Dermis microvascular lymphatic vessel endothelial cell (primary cell): ENCODE results near the gene EYA2. TPM values are rescaled to one million over a fixed set of nuclear protein-coding genes. Genes with fewer than 3 reads are reported as not detected.

Experiments used
- DNase-seq, 2 donors: peaks; one replicate each; pipeline versions ENCODE4 v3.0.0 to v3.0.0-alpha.2; 2010; ENCODE audit warnings: low read depth in 2 of 2
- total RNA-seq: library from RNA; depleted of rRNA; stranded (reverse); fragments of >200 nt; gene quantifications from 2 replicates; pipeline ENCODE4 v1.2.1, GENCODE V29; 2014

The EYA2 gene
- total RNA-seq, 1 donor from 2014 or later = not detected

DNA sequence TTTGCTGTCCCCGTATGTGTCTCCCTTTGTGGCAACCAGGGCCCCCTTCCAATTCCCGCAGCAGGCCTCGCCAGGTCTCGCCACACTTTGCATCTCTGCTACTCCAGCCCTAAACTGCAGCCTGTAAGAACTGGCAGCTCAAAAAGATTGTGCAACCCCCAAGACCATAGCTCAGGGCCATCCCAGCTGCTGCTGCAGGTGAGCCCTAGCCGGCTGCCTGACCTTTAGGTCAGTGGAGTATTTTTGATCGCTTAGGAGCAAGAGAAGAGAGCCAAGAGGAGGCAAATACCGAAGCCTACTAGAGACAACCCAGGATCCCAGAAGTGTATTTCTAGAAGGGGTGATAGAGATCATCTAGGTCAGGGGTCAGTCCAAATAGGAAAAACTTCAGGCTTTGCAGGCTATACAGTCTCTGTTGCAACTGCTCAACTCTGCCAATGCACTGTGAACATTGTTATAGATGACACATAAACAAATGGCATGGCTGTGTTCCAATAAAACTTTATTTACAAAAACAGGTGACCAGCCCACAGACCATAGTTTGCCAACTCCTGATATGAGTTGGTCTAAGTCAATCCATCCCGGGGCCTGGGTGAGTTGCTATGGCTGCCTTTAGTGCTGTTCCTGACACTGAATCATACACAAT is 138.4 kb downstream of the EYA2 start:
- DNase-seq = no peak

DNA sequence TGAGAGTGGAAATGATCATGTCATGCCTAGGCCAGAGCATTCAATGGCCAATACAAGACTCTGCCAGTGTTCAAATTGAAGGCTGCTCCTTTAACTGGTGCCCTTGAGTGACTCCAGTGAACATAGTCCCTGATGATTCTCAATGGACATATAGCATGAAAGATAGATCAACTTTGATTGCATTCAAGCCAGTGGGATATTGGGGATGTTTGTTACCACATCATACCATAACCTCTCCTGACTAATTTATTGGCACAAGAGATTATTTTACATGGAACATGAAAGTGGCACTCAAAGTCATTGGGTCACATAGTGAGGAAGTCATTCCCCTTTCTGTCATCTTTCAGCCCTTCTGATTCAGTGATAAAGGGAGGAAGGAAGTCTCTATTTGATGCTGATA is 139.0 kb downstream of the EYA2 start:
- no peak for DNase-seq

DNA sequence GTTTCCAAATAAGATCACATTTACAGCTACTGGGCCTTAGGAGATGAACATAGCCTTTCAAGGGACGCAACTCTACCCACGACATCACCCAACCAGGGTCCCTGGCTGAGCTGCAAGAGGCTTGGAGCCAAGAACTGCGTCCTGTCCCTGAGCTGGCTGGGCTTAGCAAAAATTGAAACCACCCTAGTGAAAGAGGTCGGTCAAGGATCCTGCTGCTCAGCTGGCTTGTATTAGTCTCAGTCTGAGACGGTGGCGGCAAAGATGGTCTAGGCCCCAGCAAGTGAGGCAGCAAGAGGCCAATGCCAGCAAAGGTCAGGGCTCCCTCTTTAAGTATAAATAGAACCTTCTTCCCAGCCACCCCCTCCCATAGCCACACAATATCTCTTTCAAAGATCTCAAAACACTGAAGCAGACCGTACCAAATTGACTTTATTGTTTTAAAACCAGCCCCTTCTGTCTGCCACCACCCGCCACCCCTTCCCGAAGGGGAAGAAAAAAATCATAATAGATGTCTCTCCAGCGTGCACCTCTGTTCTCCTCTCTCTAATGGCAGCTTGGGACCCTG is 140.5 kb downstream of the EYA2 start:
- DNase-seq = no peak

DNA sequence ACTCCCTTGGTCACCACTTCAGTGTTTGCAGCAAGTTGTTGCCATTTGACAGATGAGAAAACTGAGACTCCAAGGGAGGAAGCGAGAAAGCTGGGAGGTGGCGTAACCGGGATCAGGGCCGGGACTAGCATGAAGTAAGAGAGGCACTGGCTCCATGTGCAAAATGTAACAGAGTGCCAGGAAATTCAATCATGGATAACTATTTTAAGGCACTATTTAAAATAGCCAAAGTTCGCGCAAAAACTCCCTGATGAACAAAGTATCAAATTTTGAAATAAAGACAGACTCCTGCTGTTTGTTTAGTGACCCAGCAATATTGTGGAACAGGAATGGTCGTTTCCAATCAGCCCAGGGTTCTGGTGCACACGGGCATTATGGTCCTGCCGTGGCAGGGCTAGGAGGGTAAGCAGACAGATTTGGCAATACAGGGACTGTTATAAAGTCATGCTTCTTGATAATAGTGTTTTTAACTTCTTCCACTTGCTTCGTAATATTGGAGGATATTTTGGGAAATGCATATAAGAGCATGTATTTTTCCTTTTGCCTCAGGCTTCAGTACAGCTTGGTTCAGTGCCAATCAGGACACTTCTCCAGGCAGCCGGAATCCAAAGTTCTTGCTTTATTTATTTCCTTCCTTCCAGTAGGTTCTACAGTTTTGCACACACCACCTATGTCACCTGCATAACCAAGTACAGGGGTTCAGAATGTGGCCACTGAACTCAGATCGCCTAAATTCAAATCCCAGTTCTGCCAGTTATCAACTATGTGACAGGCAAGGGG is 141.6 kb downstream of the EYA2 start:
- DNase-seq = no peak

DNA sequence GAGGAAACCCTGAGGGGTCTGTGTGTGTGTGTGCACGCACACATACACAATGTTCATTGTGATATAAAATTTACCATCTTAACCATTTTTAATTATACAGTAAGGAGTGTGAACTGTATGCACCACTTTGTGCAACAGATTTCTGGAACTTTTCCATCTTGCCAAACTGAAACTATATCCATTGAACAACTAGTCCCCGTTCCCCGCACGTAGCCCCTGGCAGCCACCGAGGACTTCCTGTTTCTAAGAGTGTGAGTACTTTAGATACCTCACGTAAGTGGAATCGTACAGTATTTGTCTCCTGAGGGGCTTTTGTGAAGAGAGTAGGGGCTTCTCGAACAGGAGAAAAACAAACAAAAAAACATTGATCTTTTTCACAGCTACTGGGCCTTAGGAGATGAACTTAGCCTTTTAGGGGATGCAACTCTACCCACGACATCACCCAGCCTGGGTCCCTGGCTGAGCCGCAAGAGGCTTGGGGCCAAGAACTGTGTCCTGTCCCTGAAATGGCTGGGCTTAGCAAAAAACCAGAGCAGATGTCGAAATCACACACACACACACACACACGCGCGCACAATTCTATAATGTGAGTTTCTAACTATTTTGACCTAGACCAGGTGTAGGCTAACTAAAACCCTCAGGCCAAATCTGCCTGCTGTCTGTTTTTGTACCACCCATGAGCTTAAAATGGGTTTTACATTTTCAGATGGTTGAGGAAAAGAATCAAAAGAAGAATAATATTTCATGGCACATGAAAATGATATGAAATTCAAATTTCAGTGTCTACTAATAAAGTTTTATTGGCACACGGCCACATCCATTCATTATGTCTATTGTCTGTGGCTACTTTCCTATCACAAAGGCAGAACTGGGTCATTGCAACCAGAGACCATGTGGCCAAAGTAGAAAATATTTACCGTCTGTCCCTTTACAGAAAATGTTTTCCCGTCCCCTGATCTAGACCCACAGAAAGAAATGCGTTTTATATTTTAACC is 144.2 kb downstream of the EYA2 start:
- DNase-seq = no peak

DNA sequence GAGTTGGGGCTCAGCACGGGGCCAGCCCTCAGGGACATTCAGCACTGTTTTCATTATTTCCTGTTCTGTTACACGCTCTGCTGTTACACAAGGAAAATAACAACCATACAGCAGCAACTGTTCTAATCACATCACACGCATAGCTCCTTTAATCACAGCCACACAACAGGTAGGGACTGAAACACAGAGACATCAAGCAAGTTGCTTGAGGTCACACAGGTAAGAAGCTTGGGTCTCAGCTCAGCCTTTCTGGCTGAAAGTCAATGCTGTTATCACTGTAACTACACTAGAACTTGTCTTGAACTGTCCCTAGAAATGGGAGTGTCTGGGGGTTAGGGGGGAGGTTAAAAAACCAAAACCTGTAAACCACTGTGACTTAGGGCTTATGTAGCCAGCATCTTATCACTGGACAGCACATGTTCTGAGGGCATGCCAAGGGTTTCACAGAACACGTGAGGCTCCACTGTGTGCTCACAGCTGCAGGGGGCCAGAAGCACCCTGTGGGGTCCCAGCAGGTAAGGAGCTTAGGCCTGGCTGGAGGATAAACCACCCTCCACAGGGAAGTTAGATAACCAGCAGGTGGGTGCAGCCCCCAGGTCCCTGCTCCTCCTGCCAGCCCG is 146.0 kb downstream of the EYA2 start:
- DNase-seq = no peak

DNA sequence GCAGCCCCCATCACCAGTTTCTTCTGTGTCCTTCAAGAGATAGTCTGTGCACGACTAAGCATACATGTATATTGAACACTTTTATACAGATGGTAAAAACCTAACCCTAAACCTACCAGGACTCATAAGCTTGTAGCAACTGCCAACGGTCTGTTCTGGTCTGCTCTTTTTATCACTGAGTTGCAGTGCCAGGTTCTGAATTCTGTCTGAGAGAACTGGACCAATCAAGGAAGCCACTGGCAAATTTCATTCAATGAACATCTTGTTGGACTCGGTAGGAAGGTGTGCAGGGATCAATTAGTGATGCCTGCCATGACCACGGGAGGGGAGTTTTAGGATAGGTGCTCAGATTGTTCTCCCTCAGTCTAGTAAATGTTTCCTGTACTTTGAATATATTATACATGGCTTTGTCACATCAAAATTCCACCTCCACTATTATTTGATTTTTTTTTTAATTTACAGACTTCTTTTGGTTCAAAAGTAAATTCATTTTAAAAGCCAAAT is 146.8 kb downstream of the EYA2 start:
- no peak for DNase-seq

DNA sequence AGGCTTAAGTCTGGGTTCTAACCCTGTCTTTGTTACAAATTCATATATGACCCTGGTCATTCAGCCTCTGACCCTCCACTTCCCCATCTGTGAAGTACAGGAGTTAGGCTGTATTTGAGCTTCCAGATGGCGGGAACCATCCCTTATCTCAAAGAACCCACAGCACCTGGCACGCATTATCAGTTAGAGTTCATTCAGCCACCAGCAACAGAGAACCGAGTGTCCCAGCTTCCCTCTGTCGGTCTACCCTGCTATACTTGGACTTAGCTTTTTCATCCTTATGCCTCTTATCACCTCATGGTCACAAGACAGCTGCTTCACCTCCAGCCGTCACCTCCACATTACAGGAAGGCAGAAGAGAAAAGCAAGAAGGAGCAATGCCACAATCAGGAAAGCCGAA is 147.8 kb downstream of the EYA2 start:
- DNase-seq = no peak

DNA sequence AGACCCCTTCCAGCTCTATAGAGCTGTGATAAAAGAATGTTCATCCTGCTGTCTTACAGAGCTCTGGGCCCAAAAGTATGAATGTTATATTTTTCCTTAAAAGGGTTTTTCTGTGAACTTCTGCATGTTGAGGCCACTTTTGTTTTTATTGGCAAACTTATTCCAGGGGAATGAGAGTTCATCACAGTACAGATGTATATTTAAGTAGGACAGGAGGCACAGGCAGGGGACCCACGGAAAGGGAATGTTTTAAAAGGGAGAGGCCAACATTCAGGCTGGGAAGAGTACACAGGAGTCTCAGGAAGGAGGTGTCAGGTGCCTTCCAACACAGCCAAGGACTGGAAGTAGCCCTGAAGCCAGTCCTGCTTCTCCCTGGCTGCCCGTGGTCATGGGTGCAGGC is 148.4 kb downstream of the EYA2 start:
- DNase-seq = no peak

DNA sequence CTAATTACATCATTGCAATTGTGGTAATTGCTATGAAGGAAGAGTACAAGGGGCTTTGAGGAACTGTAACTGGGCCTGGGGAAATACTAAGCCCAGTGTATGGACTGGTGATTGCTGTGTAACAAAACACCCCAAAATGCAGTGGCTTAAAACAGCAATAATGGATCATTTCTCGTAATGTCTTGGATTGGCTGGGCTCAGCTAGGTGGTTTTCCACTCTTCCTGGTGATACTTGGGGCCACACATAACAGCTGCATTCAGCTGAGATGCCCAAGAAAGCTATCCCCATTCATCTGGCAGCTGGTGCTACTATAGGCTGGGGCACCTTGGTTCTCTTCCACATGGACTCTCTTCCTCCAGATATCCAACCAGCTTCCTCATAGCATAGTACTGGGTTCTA is 150.3 kb downstream of the EYA2 start:
- DNase-seq = no peak

DNA sequence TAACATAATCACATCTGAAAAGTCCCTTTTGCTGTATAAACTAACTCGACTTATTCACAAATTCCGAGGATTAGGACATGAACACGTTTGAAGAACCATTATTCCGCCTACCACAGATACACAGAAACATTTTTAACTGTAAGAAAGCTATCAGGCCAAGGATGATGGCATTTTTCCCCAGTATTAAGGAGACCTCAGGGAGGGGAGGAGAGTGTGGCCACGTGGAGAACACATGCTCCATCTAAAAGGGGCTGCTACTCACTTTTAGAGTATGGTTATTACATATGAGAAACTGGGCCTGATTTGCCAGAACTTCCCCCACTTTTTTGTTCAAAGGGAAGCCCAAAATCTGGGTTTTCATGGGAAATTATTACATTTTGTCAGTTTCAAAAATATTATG is 153.4 kb downstream of the EYA2 start:
- DNase-seq = no peak

DNA sequence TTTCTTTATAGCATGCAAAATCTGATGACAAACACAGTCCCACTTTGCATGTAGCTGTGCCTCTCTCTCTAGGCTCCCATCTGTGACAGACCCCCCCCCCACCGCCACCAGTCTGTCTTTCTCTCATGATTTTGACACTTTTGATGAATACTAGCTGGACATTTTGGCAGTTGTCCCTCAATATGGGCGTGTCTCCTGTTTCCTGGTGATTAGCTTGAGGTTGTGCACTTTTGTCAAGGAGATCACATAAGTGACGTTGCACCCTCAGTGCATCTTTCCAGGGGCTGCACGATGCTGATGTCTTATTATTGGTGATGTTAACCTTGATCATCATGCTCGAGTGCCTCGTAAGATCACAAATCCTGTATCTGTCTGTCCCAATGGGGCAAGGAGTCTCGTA is 155.1 kb downstream of the EYA2 start:
- DNase-seq = no peak

DNA sequence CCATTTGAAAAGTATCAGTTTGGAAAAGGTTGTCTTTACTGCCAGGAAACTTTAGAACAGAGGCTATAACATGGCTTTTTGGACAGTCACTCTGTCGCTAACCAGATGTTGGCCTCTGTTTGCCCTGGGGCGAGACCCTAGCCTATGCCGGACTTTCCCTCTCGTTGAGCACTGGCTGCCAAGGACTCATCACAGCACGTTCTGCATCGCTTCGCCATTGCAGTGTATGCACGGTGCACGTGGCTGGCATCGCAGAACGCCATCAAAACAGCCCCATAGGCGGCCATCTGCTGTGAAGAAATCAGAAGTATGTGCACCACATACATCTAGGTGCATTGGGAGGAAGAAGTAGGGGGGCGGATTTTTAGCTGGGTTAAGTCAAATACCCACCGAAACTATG is 156.4 kb downstream of the EYA2 start:
- no peak for DNase-seq

DNA sequence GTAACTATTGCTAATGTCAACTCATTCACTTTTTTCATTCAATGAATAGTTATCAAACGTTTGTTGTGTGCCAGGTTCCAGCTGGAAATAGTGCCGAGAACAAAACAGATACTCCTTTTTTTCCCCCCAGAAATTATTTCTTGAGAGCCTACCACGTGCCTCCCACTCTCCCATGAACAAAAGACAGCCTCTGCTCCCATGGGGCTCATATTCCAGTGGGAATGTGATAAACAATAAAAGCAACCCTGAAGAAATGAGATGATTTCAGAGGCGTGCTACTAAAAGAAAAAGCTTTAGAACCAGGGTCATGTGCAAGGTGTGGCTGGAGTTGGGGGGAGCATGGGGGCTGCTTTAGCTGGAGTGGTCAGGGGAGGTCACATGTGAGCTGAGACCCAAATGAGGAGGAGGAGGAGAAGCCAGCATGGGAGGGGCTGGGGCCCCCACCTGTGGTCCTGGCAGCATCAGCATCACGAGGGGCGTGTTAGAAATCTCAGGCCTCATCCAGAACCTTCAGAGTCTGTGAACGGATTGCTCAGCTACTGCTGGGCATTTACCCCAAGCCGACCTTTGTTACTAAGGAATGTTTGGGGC is 157.4 kb downstream of the EYA2 start:
- DNase-seq = no peak

DNA sequence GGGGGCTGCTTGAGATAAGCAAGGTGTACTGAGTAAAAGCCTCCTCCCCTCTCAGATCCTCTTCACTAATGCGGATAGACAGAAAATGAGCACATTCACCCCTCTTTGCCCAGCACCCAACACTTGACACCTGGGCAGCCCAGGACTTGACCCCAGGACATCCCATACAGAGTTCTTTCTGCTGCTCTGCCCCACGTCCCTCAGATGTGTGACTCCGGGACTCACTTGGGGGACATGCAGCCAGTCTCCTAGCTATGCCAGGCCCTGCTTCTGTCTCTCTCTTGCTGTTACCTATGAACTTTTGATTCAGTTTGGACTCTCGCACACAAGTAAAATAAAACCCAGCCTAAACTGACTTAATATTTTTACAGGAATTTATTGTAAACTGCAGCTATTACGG is 159.9 kb downstream of the EYA2 start:
- DNase-seq = no peak

DNA sequence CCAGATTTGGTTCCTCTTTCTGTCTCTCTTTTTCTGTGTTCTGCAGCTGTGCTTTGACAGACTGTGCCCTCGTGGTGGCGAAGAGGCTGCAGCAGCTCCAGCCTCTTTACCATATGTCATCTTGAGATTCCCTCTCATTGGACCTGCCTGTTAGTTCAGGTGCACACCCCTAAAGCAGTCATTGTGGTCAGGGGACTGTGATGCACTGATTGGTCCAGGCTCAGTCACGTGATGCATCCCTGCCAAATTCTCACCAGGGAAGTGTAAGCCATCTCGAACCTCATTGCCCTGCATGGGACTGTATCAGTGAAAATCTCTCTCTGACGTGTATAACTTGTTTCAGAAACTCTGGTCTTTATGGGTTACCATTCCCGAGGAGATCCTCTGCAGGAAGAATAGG is 160.3 kb downstream of the EYA2 start:
- DNase-seq = no peak

DNA sequence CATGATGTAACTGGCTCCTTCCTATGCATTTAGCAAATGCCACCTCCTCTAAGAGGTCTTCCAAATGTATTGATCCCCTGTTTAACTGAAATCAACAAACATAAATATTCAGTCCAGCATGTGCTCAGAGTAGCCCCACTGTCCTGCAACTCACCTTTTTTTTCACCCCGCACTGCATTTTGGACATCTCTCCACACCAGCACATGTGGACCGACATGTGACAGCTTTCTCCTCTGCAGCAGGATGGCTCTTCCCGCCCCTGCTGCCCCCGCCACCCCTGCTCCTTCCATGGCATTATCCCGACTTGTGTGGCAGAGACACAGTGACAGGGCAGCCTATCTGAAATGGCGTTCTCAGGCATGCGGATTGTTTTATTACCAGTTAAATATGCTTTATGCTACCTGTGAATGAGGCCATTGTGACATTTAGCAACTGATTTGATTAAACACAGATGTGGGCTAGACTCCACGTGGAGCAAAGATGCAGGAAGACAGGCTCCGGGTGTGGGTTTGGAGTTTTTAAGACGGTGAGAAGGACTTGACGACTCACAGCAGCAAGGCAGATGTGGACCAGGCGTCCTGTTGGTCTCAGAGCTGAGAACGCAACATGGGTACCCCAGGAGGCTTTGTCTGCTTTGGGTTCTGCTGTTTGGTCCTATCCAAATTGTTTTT is 161.2 kb downstream of the EYA2 start:
- DNase-seq = no peak

DNA sequence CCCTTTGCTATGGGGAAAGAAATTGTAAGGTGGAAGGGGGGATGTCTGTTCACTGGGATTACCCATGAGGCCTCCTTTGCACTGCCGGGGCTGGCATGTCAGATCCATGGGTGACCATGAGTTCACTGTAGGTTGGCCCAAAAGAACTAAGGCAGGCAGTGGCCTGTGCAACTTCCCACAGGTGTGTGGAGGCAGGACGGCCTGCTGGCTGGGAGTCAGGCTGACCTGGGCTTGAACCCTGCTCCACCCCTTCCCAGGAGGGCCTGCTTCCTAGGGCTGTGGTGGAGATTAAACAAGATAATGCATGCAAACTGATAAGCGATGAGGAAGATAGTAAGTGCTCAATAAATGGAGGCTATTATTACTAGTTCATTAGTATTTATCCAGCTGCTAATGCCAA is 163.0 kb downstream of the EYA2 start:
- no peak for DNase-seq

DNA sequence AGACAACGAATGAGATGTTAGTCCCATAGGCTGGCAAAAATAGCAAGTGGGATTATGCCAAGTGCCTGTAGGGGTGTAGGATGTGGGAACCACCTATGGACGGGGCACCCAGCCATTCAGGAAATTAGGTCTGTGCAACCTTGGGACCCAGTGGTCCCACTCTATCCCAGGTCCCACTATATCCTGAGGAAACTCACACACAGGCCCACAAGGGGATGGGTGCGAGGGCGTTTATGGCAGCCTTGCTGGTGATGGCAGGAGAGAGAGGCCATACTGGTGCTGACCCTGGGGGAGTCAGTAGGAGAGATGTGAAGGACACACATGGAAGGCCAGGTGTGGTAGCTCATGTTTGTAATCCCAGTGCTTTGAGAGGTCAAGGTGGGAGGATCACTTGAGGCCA is 163.6 kb downstream of the EYA2 start:
- DNase-seq = no peak

DNA sequence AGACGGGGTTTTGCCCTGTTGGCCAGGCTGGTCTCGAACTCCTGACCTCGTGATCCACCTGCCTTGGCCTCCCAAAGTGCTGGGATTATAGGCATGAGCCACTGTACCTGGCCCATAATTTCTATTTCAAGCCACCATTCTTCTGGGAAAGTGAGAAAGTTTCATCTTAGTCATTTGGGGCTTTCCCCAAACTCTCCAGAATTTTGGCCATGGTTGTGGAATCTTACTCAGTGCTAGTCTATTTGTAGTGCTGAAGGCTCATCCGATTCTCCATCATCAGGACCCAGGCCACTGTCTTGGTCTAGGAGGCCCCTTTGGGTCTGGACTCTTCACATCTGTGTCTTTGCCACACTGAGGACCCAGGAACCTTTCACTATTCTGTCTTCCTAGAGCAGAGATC is 164.9 kb downstream of the EYA2 start:
- no peak for DNase-seq
